Measurements from ENCODE around the gene MAPKBP1. TPM values are rescaled to one million over a fixed set of nuclear protein-coding genes. Genes with fewer than 3 reads are reported as not detected.

Gene MAPKBP1
- total RNA-seq, 1 donor from 2014 or later, result 27.1 TPM

DNA sequence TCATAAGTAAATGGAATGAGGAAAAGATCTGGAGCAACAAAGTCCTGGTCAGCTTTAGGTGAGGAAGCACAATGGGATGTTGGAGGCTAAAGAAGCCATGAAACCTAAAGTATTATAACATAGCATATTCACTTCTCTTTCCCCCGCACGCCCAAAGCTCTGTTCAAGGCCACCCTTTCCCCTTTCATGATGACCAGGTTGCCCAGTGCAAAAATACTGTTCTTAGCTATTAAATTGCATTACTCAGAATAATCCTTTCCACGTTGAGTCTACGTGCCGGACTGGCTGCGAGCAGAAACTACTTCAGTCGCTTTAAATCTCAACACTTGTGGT lies 589 bp upstream of the MAPKBP1 start:
- peak overlapping the region; percentile 95 for H3K4me3 Mint-ChIP-seq

DNA sequence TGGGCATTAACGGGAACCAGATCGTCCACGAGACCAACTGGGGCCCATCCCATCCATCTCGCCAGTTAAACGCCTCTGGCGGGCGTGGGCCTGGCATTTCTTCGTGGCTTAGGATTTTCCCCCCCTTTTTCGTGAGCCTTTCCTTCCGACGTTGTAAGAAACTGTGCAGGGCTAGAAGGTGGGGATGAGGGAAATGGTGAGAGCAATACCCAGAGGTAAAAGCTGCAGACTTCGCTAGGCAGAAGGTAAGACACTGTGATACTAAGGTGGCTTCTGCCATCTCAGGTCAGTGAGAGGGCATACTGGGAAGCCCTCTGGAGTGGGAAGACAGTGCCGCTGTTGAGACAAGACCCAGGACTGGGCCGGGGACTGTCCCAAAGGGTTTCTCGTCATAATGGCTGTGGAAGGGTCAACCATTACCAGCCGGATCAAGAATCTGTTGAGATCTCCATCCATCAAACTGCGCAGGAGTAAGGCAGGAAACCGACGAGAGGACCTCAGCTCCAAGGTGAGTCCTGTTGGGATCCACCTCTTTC lies 666 bp downstream of the MAPKBP1 start:
- Mint-ChIP-seq H3K9me3 (no peaks in the 10 kb centered on the region), H3K36me3 (ENCODE audit: low read depth) (no peaks in the 10 kb centered on the region), H3K4me1 (peaks cover 55% of the 10 kb centered on the region), H3K27ac (peak overlapping the region; percentile 94), H3K4me3 (peak overlapping the region; percentile 95), H3K27me3 (no peaks in the 10 kb centered on the region)
- intact Hi-C loops (cut with micrococcal nuclease), result loop anchor here (1.0 to 2.0 kb wide), 5 partner anchors 36 to 196 kb away; partner anchors contain the start of gene JMJD7
- no peak for DNase-seq

More for the DNA sequence above, 589 bp upstream of the MAPKBP1 start:
- Mint-ChIP-seq H3K4me1 (peaks cover 45% of the 10 kb centered on the region), H3K36me3 (ENCODE audit: low read depth) (peaks cover 2% of the 10 kb centered on the region), H3K9me3 (no peaks in the 10 kb centered on the region), H3K27me3 (no peaks in the 10 kb centered on the region), H3K27ac (peak overlapping the region; percentile 94)
- intact Hi-C loops (cut with micrococcal nuclease), result loop anchor here (1.0 to 2.0 kb wide), 5 partner anchors 38 to 197 kb away; partner anchors contain the start of gene JMJD7
- DNase-seq, result no peak

DNA sequence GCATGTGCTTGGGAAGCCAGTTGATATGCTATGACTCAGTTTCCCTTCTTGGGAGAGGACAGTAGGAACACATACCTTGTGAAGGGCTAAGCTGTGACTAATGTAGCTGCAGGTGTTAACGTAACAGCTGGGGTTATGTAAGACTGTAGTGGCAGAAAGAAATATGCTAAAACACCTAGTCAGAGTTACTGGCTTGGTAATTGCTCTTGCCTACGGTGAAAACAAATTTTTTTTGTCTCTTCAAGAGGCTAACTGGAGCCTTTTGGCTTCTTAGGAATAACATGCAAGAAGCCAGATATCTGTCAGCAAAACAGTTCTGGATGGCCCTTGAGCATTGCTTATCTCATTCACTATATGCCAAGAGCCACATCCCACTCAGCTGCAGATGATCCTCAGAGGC lies 1.4 kb downstream of the MAPKBP1 start:
- no peak for DNase-seq
- intact Hi-C loops (cut with micrococcal nuclease), result loop anchor here (2.0 kb wide), 1 partner anchor 195 kb away; no protein-coding TSS in a partner anchor
- H3K27ac Mint-ChIP-seq, result peak overlapping the region; percentile 94
- H3K9me3 Mint-ChIP-seq, result no peaks in the 10 kb centered on the region
- H3K4me3 Mint-ChIP-seq, result peak overlapping the region; percentile 95
- no peaks in the 10 kb centered on the region for H3K36me3 Mint-ChIP-seq (ENCODE audit: low read depth)
- H3K27me3 Mint-ChIP-seq, result no peaks in the 10 kb centered on the region
- H3K4me1 Mint-ChIP-seq, result peaks cover 62% of the 10 kb centered on the region

DNA sequence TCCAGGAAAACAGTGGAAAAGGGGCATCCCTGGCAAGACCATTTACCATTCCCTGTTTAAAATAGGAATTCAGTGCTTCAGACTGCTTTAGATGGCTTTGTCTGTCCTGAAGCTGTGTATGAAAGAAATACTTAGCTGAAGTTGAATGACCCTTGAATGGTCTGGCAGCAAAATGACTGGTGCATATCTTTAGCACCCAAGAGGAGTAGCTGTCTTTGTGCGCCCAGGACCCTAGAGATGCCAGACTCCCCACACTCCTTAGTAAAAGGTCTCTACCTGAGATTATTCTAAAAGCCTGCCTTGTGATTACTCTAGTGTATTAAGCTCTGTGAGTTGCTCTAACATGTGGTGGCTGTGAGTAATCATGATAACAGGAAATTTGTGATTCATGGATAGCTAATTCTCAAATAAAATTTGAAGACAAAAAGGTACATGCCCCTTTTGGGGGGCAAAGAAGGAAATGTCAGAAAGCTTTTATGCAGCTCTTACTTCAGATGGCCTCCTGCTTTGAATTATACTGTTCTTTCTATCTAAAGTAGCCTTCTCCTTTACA lies 3.2 kb downstream of the MAPKBP1 start:
- Mint-ChIP-seq H3K4me3 (no peak overlapping the region), H3K27me3 (no peaks in the 10 kb centered on the region), H3K9me3 (no peaks in the 10 kb centered on the region), H3K4me1 (peaks cover 67% of the 10 kb centered on the region), H3K36me3 (ENCODE audit: low read depth) (peaks cover 1% of the 10 kb centered on the region), H3K27ac (no peak overlapping the region)
- no peak for DNase-seq
- intact Hi-C loops (cut with micrococcal nuclease), result no loop called here

DNA sequence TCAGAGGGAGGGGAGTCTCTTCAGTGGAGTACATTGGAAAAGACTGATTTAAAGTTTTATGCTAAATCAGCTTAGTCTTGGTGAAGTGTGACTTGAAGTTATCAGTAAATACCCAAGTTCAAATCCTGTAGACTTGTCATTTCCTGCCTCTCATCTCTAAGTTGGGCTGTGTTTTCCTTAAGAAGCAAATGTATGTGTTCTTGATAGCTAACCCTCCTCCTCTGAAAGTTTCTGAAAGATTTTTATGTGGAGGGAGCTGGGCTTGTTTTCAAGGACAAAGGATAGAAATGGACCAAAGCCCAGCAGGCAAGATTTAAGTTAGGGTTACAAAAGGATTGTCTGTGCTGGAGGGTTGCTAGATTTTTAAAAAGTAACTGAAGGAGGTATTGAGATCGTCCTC lies 4.2 kb downstream of the MAPKBP1 start:
- no peaks in the 10 kb centered on the region for H3K9me3 Mint-ChIP-seq
- no peak for DNase-seq
- peaks cover 4% of the 10 kb centered on the region for H3K36me3 Mint-ChIP-seq (ENCODE audit: low read depth)
- peaks cover 65% of the 10 kb centered on the region for H3K4me1 Mint-ChIP-seq
- H3K4me3 Mint-ChIP-seq, result no peak overlapping the region
- intact Hi-C loops (cut with micrococcal nuclease), result no loop called here
- no peaks in the 10 kb centered on the region for H3K27me3 Mint-ChIP-seq
- H3K27ac Mint-ChIP-seq, result no peak overlapping the region

DNA sequence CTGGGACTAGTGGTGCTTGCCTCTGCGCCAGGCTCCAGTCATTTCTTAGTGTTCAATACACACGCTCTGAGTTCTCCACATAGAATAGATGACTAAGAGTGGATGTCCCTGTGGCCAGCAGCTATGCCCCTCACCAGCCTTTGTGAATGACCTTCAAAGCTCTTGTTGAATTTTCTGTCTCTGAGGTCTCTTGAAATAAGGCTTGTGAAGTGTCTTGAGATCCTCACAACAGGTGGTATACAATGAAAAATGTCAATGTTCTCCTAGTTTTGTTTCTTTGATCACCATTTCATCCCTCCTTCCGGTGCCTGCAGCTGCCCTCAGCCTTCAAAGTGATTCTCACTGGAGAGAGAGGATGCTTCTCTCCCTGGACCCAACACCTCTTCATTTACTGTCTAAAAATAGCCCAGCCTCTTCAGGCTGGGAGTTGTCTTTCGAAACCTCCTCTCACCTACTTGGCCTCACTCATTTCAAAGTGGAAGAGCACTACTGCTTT lies 5.4 kb downstream of the MAPKBP1 start:
- no peak for DNase-seq
- Mint-ChIP-seq H3K4me1 (peaks cover 60% of the 10 kb centered on the region), H3K27ac (peak overlapping the region; percentile 41), H3K36me3 (ENCODE audit: low read depth) (peaks cover 8% of the 10 kb centered on the region), H3K27me3 (no peaks in the 10 kb centered on the region), H3K9me3 (no peaks in the 10 kb centered on the region), H3K4me3 (peak overlapping the region; percentile 1)
- intact Hi-C loops (cut with micrococcal nuclease), result no loop called here

DNA sequence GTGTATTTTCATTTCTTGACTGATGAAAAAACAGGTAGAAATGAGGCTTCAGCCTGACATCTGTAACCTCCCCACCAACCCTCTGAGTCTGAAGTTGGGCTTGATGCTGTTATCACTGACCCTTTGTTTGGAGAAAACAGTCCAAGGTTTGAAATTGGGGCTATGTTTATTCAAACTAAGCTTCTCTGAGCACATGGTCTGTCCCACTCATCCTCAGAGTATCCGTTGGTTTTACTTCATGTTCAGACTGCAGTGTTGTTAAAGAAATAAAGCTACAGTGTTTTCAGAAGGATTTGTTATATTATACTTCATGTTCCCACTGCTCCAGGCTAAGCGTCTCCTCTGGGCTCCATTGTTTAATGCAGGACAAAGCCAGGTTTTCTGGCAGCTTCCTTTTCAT lies 6.0 kb downstream of the MAPKBP1 start:
- Mint-ChIP-seq H3K4me3 (peak overlapping the region; percentile 1), H3K4me1 (peaks cover 55% of the 10 kb centered on the region), H3K27me3 (no peaks in the 10 kb centered on the region), H3K27ac (peak overlapping the region; percentile 41), H3K36me3 (ENCODE audit: low read depth) (peaks cover 9% of the 10 kb centered on the region), H3K9me3 (no peaks in the 10 kb centered on the region)
- intact Hi-C loops (cut with micrococcal nuclease), result no loop called here
- DNase-seq, result no peak

DNA sequence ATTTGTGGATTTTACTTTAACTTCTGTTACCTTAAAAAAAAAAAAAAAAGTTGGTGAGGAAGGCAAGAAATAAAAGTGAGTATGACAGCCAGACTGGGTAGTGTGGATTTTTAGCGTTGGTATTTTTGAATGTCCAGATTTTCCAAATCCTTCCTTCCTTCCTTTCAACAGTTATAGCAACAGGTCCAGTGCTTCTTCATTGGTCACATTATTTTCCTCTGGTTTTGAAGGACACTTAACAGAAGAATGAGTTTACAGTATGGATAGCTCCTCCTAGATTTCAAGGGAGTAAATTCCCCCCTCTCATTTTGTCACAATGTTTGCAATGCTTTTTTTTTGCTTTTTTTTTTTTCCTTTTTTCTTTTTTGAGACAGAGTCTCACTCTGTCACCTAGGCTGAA lies 6.4 kb downstream of the MAPKBP1 start:
- Mint-ChIP-seq H3K27me3 (no peaks in the 10 kb centered on the region), H3K4me3 (no peak overlapping the region), H3K27ac (no peak overlapping the region), H3K36me3 (ENCODE audit: low read depth) (peaks cover 9% of the 10 kb centered on the region), H3K4me1 (peaks cover 52% of the 10 kb centered on the region), H3K9me3 (no peaks in the 10 kb centered on the region)
- no peak for DNase-seq
- intact Hi-C loops (cut with micrococcal nuclease), result no loop called here

DNA sequence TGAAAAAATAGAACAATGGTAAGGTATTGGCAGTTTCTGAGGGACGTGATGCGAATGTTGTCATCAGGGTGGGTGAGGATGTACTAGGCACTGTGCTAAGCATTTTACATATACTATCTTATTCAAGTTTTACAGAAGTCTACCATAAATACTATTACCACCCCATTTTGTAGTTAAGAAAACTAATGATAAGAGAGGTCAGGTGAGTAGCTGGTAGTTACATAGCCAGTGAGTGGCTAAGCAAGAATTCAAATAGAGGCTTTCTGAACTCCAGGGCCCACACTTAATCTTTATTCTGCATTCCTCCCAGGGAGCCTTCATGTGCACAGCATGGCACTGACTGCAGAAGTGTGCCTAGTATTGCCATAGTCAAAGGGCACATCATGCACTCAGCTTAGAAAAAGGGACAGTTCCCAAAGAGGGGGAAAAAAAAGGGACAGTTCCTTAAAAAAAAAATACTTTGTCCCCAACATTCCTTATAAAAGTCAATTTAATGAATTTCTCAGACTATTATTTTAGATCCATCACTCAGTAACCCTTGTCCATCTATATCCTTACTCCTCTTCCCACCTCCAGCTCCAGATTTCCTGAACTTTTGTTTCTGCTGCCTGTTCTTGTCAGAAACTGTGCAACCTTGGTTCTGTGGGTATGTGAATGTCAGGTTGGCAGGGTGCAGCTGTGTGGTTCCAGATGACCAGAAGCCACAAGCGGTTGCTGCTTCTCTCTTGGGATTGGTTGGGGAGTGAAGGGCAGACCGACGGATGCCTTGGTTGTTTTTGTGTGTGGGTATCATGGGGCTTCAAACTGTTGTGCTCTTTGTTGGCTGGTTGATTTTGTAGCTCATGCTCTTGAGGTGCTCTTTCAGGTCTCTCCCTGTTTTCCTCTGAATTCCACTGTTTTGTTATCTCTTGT lies 8.3 kb downstream of the MAPKBP1 start:
- no peak overlapping the region for H3K27ac Mint-ChIP-seq
- no peaks in the 10 kb centered on the region for H3K27me3 Mint-ChIP-seq
- peaks cover 9% of the 10 kb centered on the region for H3K36me3 Mint-ChIP-seq (ENCODE audit: low read depth)
- no peak overlapping the region for H3K4me3 Mint-ChIP-seq
- intact Hi-C loops (cut with micrococcal nuclease), result no loop called here
- H3K4me1 Mint-ChIP-seq, result peaks cover 35% of the 10 kb centered on the region
- no peaks in the 10 kb centered on the region for H3K9me3 Mint-ChIP-seq
- DNase-seq, result no peak

DNA sequence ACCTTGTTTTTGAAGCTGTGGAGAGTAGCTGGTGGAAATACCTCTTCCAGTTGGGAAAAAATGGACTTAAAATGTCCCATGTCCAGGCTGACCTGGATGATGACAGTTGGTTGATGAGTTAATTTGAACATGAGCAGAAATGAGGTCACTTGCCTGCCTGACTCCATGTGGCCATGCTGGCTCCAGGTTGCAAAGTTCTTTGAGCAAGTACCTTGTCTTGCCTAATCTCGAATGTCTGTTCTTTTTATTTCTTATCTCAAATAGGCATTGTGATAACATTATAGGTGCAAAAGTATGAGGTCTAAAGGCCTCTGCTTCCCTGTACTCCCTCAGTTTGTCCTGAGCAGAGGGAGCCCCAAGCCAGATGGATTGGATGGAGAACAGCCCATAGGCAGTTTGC lies 9.0 kb downstream of the MAPKBP1 start:
- intact Hi-C loops (cut with micrococcal nuclease), result no loop called here
- peaks cover 9% of the 10 kb centered on the region for H3K36me3 Mint-ChIP-seq (ENCODE audit: low read depth)
- H3K4me1 Mint-ChIP-seq, result peaks cover 31% of the 10 kb centered on the region
- no peaks in the 10 kb centered on the region for H3K27me3 Mint-ChIP-seq
- no peaks in the 10 kb centered on the region for H3K9me3 Mint-ChIP-seq
- H3K27ac Mint-ChIP-seq, result no peak overlapping the region
- DNase-seq, result no peak
- H3K4me3 Mint-ChIP-seq, result no peak overlapping the region

DNA sequence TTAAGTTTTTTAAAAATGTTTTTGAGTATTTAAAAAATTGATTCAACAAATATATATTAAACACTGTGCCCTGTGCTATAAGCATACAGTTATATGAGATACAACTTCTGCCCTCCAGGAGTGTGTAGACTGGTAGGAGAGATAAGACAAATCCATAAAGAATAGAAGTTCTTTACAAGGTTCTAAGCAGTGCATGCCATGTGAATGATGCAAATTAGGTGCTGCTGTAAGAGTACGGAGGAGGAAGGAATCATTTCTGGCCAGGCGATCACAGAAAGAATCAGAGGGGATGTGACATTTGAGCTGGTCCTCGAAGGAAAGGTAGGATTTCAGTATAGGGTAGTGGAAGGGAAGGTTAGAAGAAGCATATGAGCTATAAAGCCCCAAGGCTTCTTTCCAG lies 14.0 kb downstream of the MAPKBP1 start:
- intact Hi-C loops (cut with micrococcal nuclease), result no loop called here
- no peak for DNase-seq
- Mint-ChIP-seq H3K27ac (no peak overlapping the region), H3K4me1 (peaks cover 36% of the 10 kb centered on the region), H3K9me3 (no peaks in the 10 kb centered on the region), H3K36me3 (ENCODE audit: low read depth) (peaks cover 5% of the 10 kb centered on the region), H3K27me3 (no peaks in the 10 kb centered on the region), H3K4me3 (no peak overlapping the region)

DNA sequence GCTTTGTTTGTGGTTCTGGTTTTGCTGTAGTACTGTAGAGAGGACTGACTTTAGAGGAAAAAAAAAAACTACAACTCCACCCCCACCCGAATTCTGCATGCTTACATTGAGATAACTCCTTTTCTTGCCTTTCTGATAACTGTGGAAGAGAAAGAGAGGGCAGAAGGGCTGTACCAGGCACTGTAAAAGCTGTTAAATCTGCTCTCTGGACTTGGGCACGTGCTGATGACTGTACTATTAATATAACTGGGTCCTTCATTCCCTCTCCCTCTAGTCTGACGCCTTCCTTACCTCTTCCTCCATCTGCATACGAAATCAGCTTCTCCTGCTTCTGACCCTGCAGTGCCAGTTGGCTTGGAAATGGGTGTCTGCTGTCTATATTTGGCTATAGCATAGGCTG lies 15.0 kb downstream of the MAPKBP1 start:
- Mint-ChIP-seq H3K4me1 (peaks cover 37% of the 10 kb centered on the region), H3K36me3 (ENCODE audit: low read depth) (peaks cover 2% of the 10 kb centered on the region), H3K27ac (no peak overlapping the region), H3K9me3 (no peaks in the 10 kb centered on the region), H3K27me3 (no peaks in the 10 kb centered on the region), H3K4me3 (no peak overlapping the region)
- intact Hi-C loops (cut with micrococcal nuclease), result no loop called here
- DNase-seq, result no peak

DNA sequence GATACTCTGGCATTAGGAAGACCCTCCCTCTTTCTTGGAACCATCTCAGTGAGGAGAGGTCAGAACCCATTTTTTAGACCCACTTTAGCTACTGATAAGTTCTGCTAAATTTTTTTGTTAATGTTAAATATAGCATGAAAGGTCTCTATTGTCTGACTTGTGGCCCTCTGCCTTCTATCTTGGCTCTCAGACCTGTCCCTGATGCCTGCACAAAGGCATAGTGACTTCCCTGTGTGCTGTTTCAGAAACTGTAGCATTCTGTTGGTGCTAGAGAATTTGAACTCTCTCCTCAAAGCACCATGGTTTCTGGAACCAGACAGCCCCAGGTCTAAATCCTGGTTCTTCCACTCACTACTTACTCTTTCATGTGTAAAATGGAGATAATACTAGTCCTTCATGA lies 15.4 kb downstream of the MAPKBP1 start:
- peaks cover 2% of the 10 kb centered on the region for H3K36me3 Mint-ChIP-seq (ENCODE audit: low read depth)
- no peaks in the 10 kb centered on the region for H3K9me3 Mint-ChIP-seq
- no peak overlapping the region for H3K4me3 Mint-ChIP-seq
- H3K4me1 Mint-ChIP-seq, result peaks cover 37% of the 10 kb centered on the region
- no peaks in the 10 kb centered on the region for H3K27me3 Mint-ChIP-seq
- DNase-seq, result no peak
- no peak overlapping the region for H3K27ac Mint-ChIP-seq
- intact Hi-C loops (cut with micrococcal nuclease), result no loop called here

DNA sequence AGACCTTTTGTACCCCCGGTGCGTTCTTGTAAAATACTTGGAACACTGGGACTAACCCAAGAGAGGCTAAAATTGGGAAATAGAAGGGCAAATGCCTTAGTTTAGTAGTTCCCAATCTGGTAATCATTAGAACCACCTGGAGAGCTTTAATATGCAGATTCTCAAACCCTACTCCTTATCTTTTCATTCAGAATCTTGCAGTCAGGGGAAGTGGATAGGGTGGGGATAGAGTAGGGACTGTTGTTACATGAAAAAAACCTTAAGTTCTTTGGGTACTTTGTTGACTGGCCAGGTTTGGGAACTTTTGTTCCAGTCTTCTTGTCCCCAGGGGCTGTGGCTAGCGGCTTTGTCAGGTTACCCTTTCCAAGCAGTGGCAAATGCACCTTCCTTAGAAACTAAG lies 15.9 kb downstream of the MAPKBP1 start:
- Mint-ChIP-seq H3K27me3 (no peaks in the 10 kb centered on the region), H3K27ac (peak overlapping the region; percentile 22), H3K4me3 (no peak overlapping the region), H3K4me1 (peaks cover 39% of the 10 kb centered on the region), H3K36me3 (ENCODE audit: low read depth) (peaks cover under 1% of the 10 kb centered on the region), H3K9me3 (no peaks in the 10 kb centered on the region)
- intact Hi-C loops (cut with micrococcal nuclease), result no loop called here
- DNase-seq, result no peak

Data from activated CD4-positive, alpha-beta T cell treated with anti-CD3 and anti-CD28 coated beads, Interleukin-2, amount 10 ng/mL, durations not matched to agents 24 days and 14 days (primary cell).